GM19351 (cell line): ENCODE data around the gene XAB2.
"Not testable (repeated sequence)": the region's sequence is repeated elsewhere in the genome, so short reads cannot be mapped to it uniquely, and the experiment has no call there.

Source experiments
- ATAC-seq: cut with Tn5 transposase; IDR thresholded peaks from one replicate; pipeline ENCODE4 v1.9.1; 2021; ENCODE audit warnings: mild to moderate bottlenecking, moderate library complexity; ENCODE audit not compliant: unreplicated experiment

XAB2 gene

GRCh38 chr19:7650148-7650547 lies 20.8 kb upstream of the XAB2 start:
- ATAC-seq, result no peak

- ATAC-seq, result no peak
These were observed 19.1 kb upstream of the XAB2 start for GRCh38 chr19:7648265-7649014.

- no peak for ATAC-seq
These were observed 17.8 kb upstream of the XAB2 start for GRCh38 chr19:7647156-7647555.

- no peak for ATAC-seq
These were observed 17.0 kb upstream of the XAB2 start for GRCh38 chr19:7646426-7646700.

- ATAC-seq, result no peak
These were observed 16.5 kb upstream of the XAB2 start for GRCh38 chr19:7645656-7646425.

GRCh38 chr19:7645163-7645562 lies 15.8 kb upstream of the XAB2 start:
- no peak for ATAC-seq

GRCh38 chr19:7644550-7644877 lies 15.2 kb upstream of the XAB2 start:
- no peak for ATAC-seq

GRCh38 chr19:7643629-7644549 lies 14.5 kb upstream of the XAB2 start:
- not testable (repeated sequence) for ATAC-seq

GRCh38 chr19:7643031-7643415 lies 13.7 kb upstream of the XAB2 start:
- no peak for ATAC-seq

GRCh38 chr19:7642295-7643030 lies 13.1 kb upstream of the XAB2 start:
- ATAC-seq, result no peak

GRCh38 chr19:7641290-7642276 lies 12.2 kb upstream of the XAB2 start:
- ATAC-seq, result no peak

GRCh38 chr19:7640803-7641202 lies 11.5 kb upstream of the XAB2 start:
- no peak for ATAC-seq

- no peak for ATAC-seq
These were observed 10.6 kb upstream of the XAB2 start for GRCh38 chr19:7639863-7640348.

- ATAC-seq, result no peak
These were observed 9.6 kb upstream of the XAB2 start for GRCh38 chr19:7638802-7639465.

GRCh38 chr19:7637374-7638256 lies 8.3 kb upstream of the XAB2 start:
- ATAC-seq, result no peak

GRCh38 chr19:7636691-7637373 lies 7.5 kb upstream of the XAB2 start, which contains the start of gene STXBP2:
Gene STXBP2, plus strand, starts transcription at chr19:7637110. Its CDS starts 40 bp downstream, at chr19:7637150.
- peak; percentile 69 for ATAC-seq

- no peak for ATAC-seq
These were observed 7.0 kb upstream of the XAB2 start for GRCh38 chr19:7636317-7636690.

GRCh38 chr19:7635670-7636069 lies 6.3 kb upstream of the XAB2 start:
- ATAC-seq, result no peak
